H9 (cell line): ENCODE data around the gene ETHE1. TPM values are rescaled to one million over a fixed set of nuclear protein-coding genes. Genes with fewer than 3 reads are reported as not detected.

ENCODE experiments used
- DNase-seq: peaks from one replicate; pipeline ENCODE4 v3.0.0-alpha.2; 2017
- H2AFZ ChIP-seq: one replicate; pipeline ENCODE4 v1.6.1; 2013; ENCODE audit warnings: mild to moderate bottlenecking, low read length, control low read depth, moderate library complexity
- H2AK5ac ChIP-seq: 2 replicates; pipeline ENCODE4 v1.6.1; 2013; ENCODE audit warnings: low read length, control low read depth, mixed read lengths; ENCODE audit not compliant: insufficient read length
- H2BK120ac ChIP-seq: one replicate; pipeline ENCODE4 v1.6.1; 2013; ENCODE audit warnings: low read depth, mild to moderate bottlenecking, low read length, control low read depth, inconsistent platforms; ENCODE audit not compliant: poor library complexity, severe bottlenecking
- H2BK12ac ChIP-seq: 2 replicates; pipeline ENCODE4 v1.6.1; 2013; ENCODE audit warnings: low read length, control low read depth, mixed read lengths, low read depth; ENCODE audit not compliant: insufficient read length
- H2BK15ac ChIP-seq: 2 replicates; pipeline ENCODE4 v1.6.1; 2013; ENCODE audit warnings: low read depth, low read length, control low read depth
- H2BK20ac ChIP-seq: one replicate; pipeline ENCODE4 v1.6.1; 2013; ENCODE audit warnings: low read depth, mild to moderate bottlenecking, low read length, control low read depth, inconsistent platforms; ENCODE audit not compliant: poor library complexity, severe bottlenecking
- H2BK5ac ChIP-seq: 2 replicates; pipeline ENCODE4 v1.6.1; 2013; ENCODE audit warnings: low read length, control low read depth, mixed read lengths; ENCODE audit not compliant: insufficient read length
- H3K14ac ChIP-seq: 2 replicates; pipeline ENCODE4 v1.6.1; 2013; ENCODE audit warnings: low read length, control low read depth; ENCODE audit not compliant: insufficient read depth
- H3K18ac ChIP-seq: 2 replicates; pipeline ENCODE4 v1.6.1; 2013; ENCODE audit warnings: low read depth, mild to moderate bottlenecking, mixed read lengths, low read length, control low read depth; ENCODE audit not compliant: insufficient read length
- H3K23ac ChIP-seq: 2 replicates; pipeline ENCODE4 v1.6.1; 2013; ENCODE audit warnings: low read length, control low read depth, mixed read lengths, low read depth; ENCODE audit not compliant: insufficient read length
- H3K23me2 ChIP-seq: 2 replicates; pipeline ENCODE4 v1.6.1; 2013; ENCODE audit warnings: low read depth, mild to moderate bottlenecking, mixed read lengths, low read length, control low read depth; ENCODE audit not compliant: insufficient read length, poor library complexity, severe bottlenecking
- H3K27ac ChIP-seq: 2 replicates; pipeline ENCODE4 v1.5.1; 2013; ENCODE audit warnings: low read length, control low read depth, mixed read lengths, low read depth; ENCODE audit not compliant: insufficient read length
- H3K27me3 ChIP-seq: 2 replicates; pipeline ENCODE4 v1.6.1; 2013; ENCODE audit warnings: low read length, control low read depth, inconsistent platforms; ENCODE audit not compliant: insufficient read depth
- H3K4ac ChIP-seq: 2 replicates; pipeline ENCODE4 v1.6.1; 2013; ENCODE audit warnings: low read depth, mild to moderate bottlenecking, control low read depth, inconsistent platforms, low read length, moderate library complexity
- H3K4me1 ChIP-seq: 2 replicates; pipeline ENCODE4 v1.6.1; 2013; ENCODE audit warnings: low read length, control low read depth, inconsistent platforms; ENCODE audit not compliant: insufficient read depth
- H3K4me2 ChIP-seq: 2 replicates; pipeline ENCODE4 v1.6.1; 2013; ENCODE audit warnings: low read length, control low read depth, mixed read lengths; ENCODE audit not compliant: insufficient read length, insufficient read depth
- H3K56ac ChIP-seq: 2 replicates; pipeline ENCODE4 v1.6.1; 2013; ENCODE audit warnings: low read depth, mild to moderate bottlenecking, mixed read lengths, low read length, control low read depth; ENCODE audit not compliant: insufficient read length
- H3K79me1 ChIP-seq: 2 replicates; pipeline ENCODE4 v1.6.1; 2013; ENCODE audit warnings: low read depth, mild to moderate bottlenecking, moderate library complexity, low read length, control low read depth, inconsistent platforms; ENCODE audit not compliant: insufficient read depth, poor library complexity, severe bottlenecking
- H3K79me2 ChIP-seq: 2 replicates; pipeline ENCODE4 v1.6.1; 2013; ENCODE audit warnings: low read length, control low read depth, inconsistent platforms; ENCODE audit not compliant: insufficient read depth
- H3K9ac ChIP-seq: 2 replicates; pipeline ENCODE4 v1.6.1; 2013; ENCODE audit warnings: low read length, control low read depth, mixed read lengths; ENCODE audit not compliant: insufficient read length; ENCODE audit errors: extremely low read depth
- H3K9me3 ChIP-seq: one replicate; pipeline ENCODE4 v1.6.1; 2013; ENCODE audit warnings: low read depth, low read length, inconsistent platforms; ENCODE audit not compliant: control insufficient read depth
- H3T11ph ChIP-seq: one replicate; pipeline ENCODE4 v1.6.1; 2013; ENCODE audit warnings: mild to moderate bottlenecking, low read length, control low read depth, inconsistent platforms
- H4K20me1 ChIP-seq: one replicate; pipeline ENCODE4 v1.6.1; 2013; ENCODE audit not compliant: control insufficient read depth, insufficient read length, insufficient read depth
- H4K5ac ChIP-seq: 2 replicates; pipeline ENCODE4 v1.6.1; 2013; ENCODE audit warnings: low read depth, mild to moderate bottlenecking, mixed read lengths, low read length, control low read depth; ENCODE audit not compliant: insufficient read length
- H4K8ac ChIP-seq: replicated peaks from 2 replicates; pipeline ENCODE4 v1.6.1; 2013; ENCODE audit warnings: low read length, control low read depth, mixed read lengths, low read depth; ENCODE audit not compliant: insufficient read length
- H4K91ac ChIP-seq: 2 replicates; pipeline ENCODE4 v1.6.1; 2013; ENCODE audit warnings: low read depth, mild to moderate bottlenecking, moderate library complexity, mixed read lengths, low read length, control low read depth; ENCODE audit not compliant: insufficient read length
- H3K27ac Mint-ChIP-seq, 3 experiments: 2 replicates in 2 of 3; 3 replicates in 1 of 3; pipeline ENCODE4 v1.8.0; 2020 to 2021; ENCODE audit warnings: mixed read lengths in 3 of 3, mild to moderate bottlenecking in 1 of 3, moderate library complexity in 1 of 3
- H3K27me3 Mint-ChIP-seq: 2 replicates; pipeline ENCODE4 v1.8.0; 2021; ENCODE audit warnings: low read depth, mild to moderate bottlenecking, moderate library complexity, mixed read lengths
- H3K36me3 Mint-ChIP-seq, 3 experiments: 2 replicates in 2 of 3; 3 replicates in 1 of 3; pipeline ENCODE4 v1.8.0; 2020 to 2021; ENCODE audit warnings: low read depth in 3 of 3, mixed read lengths in 3 of 3; ENCODE audit not compliant: insufficient read depth in 1 of 3
- H3K4me1 Mint-ChIP-seq, 2 experiments: 2 replicates each; pipeline ENCODE4 v1.8.0; 2020; ENCODE audit warnings: mixed read lengths in 2 of 2
- H3K4me3 Mint-ChIP-seq, 2 experiments: 2 replicates in 1 of 2; 3 replicates in 1 of 2; pipeline ENCODE4 v1.8.0; 2020 to 2021; ENCODE audit warnings: mild to moderate bottlenecking in 2 of 2, mixed read lengths in 2 of 2, moderate library complexity in 1 of 2
- H3K9me3 Mint-ChIP-seq, 2 experiments: 2 replicates in 1 of 2; 3 replicates in 1 of 2; pipeline ENCODE4 v1.8.0; 2020; ENCODE audit warnings: mild to moderate bottlenecking in 2 of 2, mixed read lengths in 2 of 2, moderate library complexity in 1 of 2
- CTCF ChIP-seq: fragments of 200-600 bp; sonication (generic); conservative IDR thresholded peaks from 3 replicates; pipeline ENCODE4 v1.8.0; 2021; ENCODE audit warnings: antibody characterized with exemption, mild to moderate bottlenecking
- WGBS: extraction: QIAGEN DNeasy Blood & Tissue Kit; methylation state at CpG from one replicate; pipeline ENCODE4 v1.1.7; 2013; ENCODE audit warnings: missing lambda C conversion rate, low lambda C conversion rate, mixed read lengths; ENCODE audit not compliant: insufficient read length; ENCODE audit errors: extremely low coverage; 5-methylcytosine and 5-hydroxymethylcytosine counted together
- total RNA-seq: library from RNA; stranded (reverse); gene quantifications from 2 replicates; pipeline ENCODE4 v1.2.1, GENCODE V29; 2021

Gene ETHE1
- total RNA-seq, 1 experiment from 2014 or later: 18.8 TPM

- H4K91ac ChIP-seq: no peak overlapping the region
- Mint-ChIP-seq H3K36me3 (no peaks in the 10 kb centered on the region), H3K27me3 (peaks cover 38% of the 10 kb centered on the region), H3K9me3 (no peaks in the 10 kb centered on the region), H3K4me1 (peaks cover 19 to 22% of the 10 kb centered on the region in 2 experiments), H3K27ac (no peak overlapping the region), H3K4me3 (no peak overlapping the region; a peak in 1 of 5 replicates)
- no peak overlapping the region for H2BK12ac ChIP-seq
- no peak overlapping the region for H2AK5ac ChIP-seq
- H3K9me3 ChIP-seq: no peaks in the 10 kb centered on the region
- no peak overlapping the region for H2AFZ ChIP-seq
- no peak overlapping the region for H2BK5ac ChIP-seq
- no peak overlapping the region for H3K23ac ChIP-seq
- H3K4ac ChIP-seq: no peak overlapping the region
- no peak overlapping the region for H2BK20ac ChIP-seq
- H3K14ac ChIP-seq: no peak overlapping the region
- no peak overlapping the region for H3K27ac ChIP-seq
- no peak overlapping the region for H3K9ac ChIP-seq
- H3K4me2 ChIP-seq: peak overlapping the region; percentile 86
- H4K8ac ChIP-seq: no peak overlapping the region
- H4K5ac ChIP-seq: no peak overlapping the region
- H3T11ph ChIP-seq: no peak overlapping the region
- WGBS: no CpG with 5 or more reads among the region's 13 CpGs
- no peaks in the 10 kb centered on the region for H3K79me2 ChIP-seq
- H3K27me3 ChIP-seq: peaks cover 3% of the 10 kb centered on the region; the same call in 1 of the 2 replicates
- H3K4me1 ChIP-seq: no peaks in the 10 kb centered on the region
- no peak overlapping the region for H3K18ac ChIP-seq
- H4K20me1 ChIP-seq: peaks cover 4% of the 10 kb centered on the region
- no peak overlapping the region for H2BK120ac ChIP-seq
- TF ChIP-seq CTCF: no peak
- peaks cover 27% of the 10 kb centered on the region for H3K23me2 ChIP-seq
- no peak overlapping the region for H3K56ac ChIP-seq
- H3K79me1 ChIP-seq: no peaks in the 10 kb centered on the region
- no peak overlapping the region for H2BK15ac ChIP-seq
- no peak for DNase-seq
Observed at GRCh38 chr19:43527860-43528622, 1.0 kb upstream of the ETHE1 start.
